Measurements from ENCODE around the gene RXRB. TPM values are rescaled to one million over a fixed set of nuclear protein-coding genes. Genes with fewer than 3 reads are reported as not detected.

The RXRB gene
- total and polyA plus RNA-seq, 10 of the 15 experiments (the other 5 are each of a cell fraction or from before 2014, with no cell fraction given) = 0.71 to 35.0 (median 20.4) TPM

DNA sequence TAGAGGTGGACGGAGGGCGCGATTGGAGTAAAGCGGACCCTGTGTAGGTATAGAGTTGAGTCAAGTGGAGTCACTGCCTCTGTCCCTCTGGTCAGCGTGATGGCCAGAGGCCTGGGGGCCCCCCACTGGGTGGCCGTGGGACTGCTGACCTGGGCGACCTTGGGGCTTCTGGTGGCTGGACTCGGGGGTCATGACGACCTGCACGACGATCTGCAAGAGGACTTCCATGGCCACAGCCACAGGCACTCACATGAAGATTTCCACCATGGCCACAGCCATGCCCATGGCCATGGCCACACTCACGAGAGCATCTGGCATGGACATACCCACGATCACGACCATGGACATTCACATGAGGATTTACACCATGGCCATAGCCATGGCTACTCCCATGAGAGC lies 681 bp upstream of the RXRB start:
- intact Hi-C loops (cut with micrococcal nuclease; ENCODE audit: unreplicated experiment) = loop anchor here (10.0 kb wide), 1 partner anchor 374 kb away; no protein-coding TSS in a partner anchor
- SMC1A ChIA-PET (ENCODE audit: uncharacterized antibody, unreplicated experiment) = no interaction called here
- Histone ChIP-seq H3K27ac (ENCODE audit: control insufficient read depth, insufficient read depth) (peak overlapping the region; percentile 99), H3K4me1 (ENCODE audit: control insufficient read depth, insufficient read depth, low read length) (peaks cover 39% of the 10 kb centered on the region), H2AFZ (ENCODE audit: control insufficient read depth, low read depth, low read length) (peak overlapping the region; percentile 97), H3K27me3 (replicated peaks in 1 of 2; ENCODE audit: control insufficient read depth in 2 of 2, insufficient read depth in 2 of 2, low read length in 1 of 2) (no peaks in the 10 kb centered on the region), H3K4me3 (peak overlapping the region; percentile 95), H3K9ac (ENCODE audit: control insufficient read depth, insufficient read depth, low read length) (peak overlapping the region; percentile 99), H4K20me1 (ENCODE audit: control insufficient read depth, insufficient read depth) (no peaks in the 10 kb centered on the region), H3K9me3 (replicated peaks; ENCODE audit: control insufficient read depth, insufficient read depth, low read length) (no peaks in the 10 kb centered on the region), H3K36me3 (ENCODE audit: control insufficient read depth in 2 of 2, insufficient read depth in 2 of 2, low read length in 1 of 2) (peaks cover 10 to 25% of the 10 kb centered on the region in 2 experiments), H3K4me2 (ENCODE audit: control insufficient read depth, insufficient read depth) (peak overlapping the region; percentile 100), H3K79me2 (ENCODE audit: control insufficient read depth, insufficient read depth, low read length) (peaks cover 33% of the 10 kb centered on the region)
- BruUV-seq (replicated peaks) = TSS peak; percentile 91
- FAIRE-seq (no peak), DNase-seq (ENCODE audit: low read depth, low spot score) (no peak), ATAC-seq (no peak)
- in situ Hi-C loops (cut with MboI) = no loop called here
- RAD21 ChIA-PET (ENCODE audit: unreplicated experiment) = no interaction called here
- POLR2A ChIA-PET = no interaction called here
- TF ChIP-seq, protein P1, sequence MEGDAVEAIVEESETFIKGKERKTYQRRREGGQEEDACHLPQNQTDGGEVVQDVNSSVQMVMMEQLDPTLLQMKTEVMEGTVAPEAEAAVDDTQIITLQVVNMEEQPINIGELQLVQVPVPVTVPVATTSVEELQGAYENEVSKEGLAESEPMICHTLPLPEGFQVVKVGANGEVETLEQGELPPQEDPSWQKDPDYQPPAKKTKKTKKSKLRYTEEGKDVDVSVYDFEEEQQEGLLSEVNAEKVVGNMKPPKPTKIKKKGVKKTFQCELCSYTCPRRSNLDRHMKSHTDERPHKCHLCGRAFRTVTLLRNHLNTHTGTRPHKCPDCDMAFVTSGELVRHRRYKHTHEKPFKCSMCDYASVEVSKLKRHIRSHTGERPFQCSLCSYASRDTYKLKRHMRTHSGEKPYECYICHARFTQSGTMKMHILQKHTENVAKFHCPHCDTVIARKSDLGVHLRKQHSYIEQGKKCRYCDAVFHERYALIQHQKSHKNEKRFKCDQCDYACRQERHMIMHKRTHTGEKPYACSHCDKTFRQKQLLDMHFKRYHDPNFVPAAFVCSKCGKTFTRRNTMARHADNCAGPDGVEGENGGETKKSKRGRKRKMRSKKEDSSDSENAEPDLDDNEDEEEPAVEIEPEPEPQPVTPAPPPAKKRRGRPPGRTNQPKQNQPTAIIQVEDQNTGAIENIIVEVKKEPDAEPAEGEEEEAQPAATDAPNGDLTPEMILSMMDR (IDR thresholded peaks at IDR 0.05 in 2 of 3, conservative IDR thresholded peaks at IDR 0.05 in 1 of 3; ENCODE audit: control insufficient read depth in 2 of 3, extremely low read depth in 1 of 3, insufficient read depth in 1 of 3, low read depth in 3 of 3, low read length in 3 of 3) = 0 out of 6 replicates have a peak, but pooled peaks of 1 of the 3 experiments have one; percentile 1
- TF ChIP-seq HDGF (IDR thresholded peaks at IDR 0.05) (no peak), NR2F1 (conservative IDR thresholded peaks at IDR 0.05) (peak; percentile 44; the same call in 1 of the 2 replicates), RB1 (IDR thresholded peaks at IDR 0.05; ENCODE audit: borderline replicate concordance) (no peak), KLF5 (IDR thresholded peaks at IDR 0.05; ENCODE audit: partially characterized antibody) (no peak), YY1 (IDR thresholded peaks at IDR 0.05; ENCODE audit: low read depth, low read length) (no peak)
- 7% methylated on average over 14 of the region's 14 CpGs for WGBS (ENCODE audit: insufficient coverage, insufficient replicate concordance, low lambda C conversion rate, missing lambda C conversion rate)
- CTCF ChIA-PET = no interaction called here

All from GM12878 (cell line).